HG03558 (cell line): Measurements from ENCODE around the gene CHID1.

Experiments used
- ATAC-seq: cut with Tn5 transposase; IDR thresholded peaks from one replicate; pipeline ENCODE4 v1.9.1; 2021; ENCODE audit warnings: moderate number of reproducible peaks; ENCODE audit not compliant: unreplicated experiment; ENCODE audit errors: extremely low read depth

Gene CHID1

GRCh38 chr11:827146-827896, 83.3 kb downstream of the CHID1 start:
- ATAC-seq, result no peak

GRCh38 chr11:826836-827145, 83.8 kb downstream of the CHID1 start:
- no peak for ATAC-seq

- no peak for ATAC-seq
Measured at GRCh38 chr11:826227-826621, 84.4 kb downstream of the CHID1 start.

- no peak for ATAC-seq
Measured at GRCh38 chr11:825366-826226, 85.0 kb downstream of the CHID1 start.

- no peak for ATAC-seq
Measured at GRCh38 chr11:824942-825341, 85.7 kb downstream of the CHID1 start.

- ATAC-seq, result no peak
Measured at GRCh38 chr11:824292-824880, 86.2 kb downstream of the CHID1 start.

- no peak for ATAC-seq
Measured at GRCh38 chr11:823441-824291, 86.9 kb downstream of the CHID1 start.

GRCh38 chr11:821512-822371, 88.9 kb downstream of the CHID1 start:
- ATAC-seq, result no peak

- no peak for ATAC-seq
Measured at GRCh38 chr11:820655-821511, 89.7 kb downstream of the CHID1 start.

- ATAC-seq, result peak; percentile 26
Measured at GRCh38 chr11:819943-820649, 90.5 kb downstream of the CHID1 start.

- ATAC-seq, result peak; percentile 36
Measured at GRCh38 chr11:819129-819931, 91.3 kb downstream of the CHID1 start.

- ATAC-seq, result no peak
Measured at GRCh38 chr11:818396-819128, 92.0 kb downstream of the CHID1 start, which contains the start of gene PNPLA2. PNPLA2 (plus strand) TSS chr11:818914; CDS start chr11:819719, 805 bp downstream.
